H1 (cell line): ENCODE measurements around the gene DDAH2. TPM values are rescaled to one million over a fixed set of nuclear protein-coding genes. Genes with fewer than 3 reads are reported as not detected.

Source experiments
- CTCF ChIA-PET: fragments of 300-600 bp; sonication (Branson Sonifier 250); formaldehyde crosslinking; loops from one replicate; lab custom pipeline; 2021; ENCODE audit not compliant: partially characterized antibody; lab: Charles Lee
- POLR2A ChIA-PET: fragments of 300-600 bp; sonication (Branson Sonifier 250); formaldehyde crosslinking; loops from one replicate; lab custom pipeline; 2021; ENCODE audit warnings: inconsistent platforms; ENCODE audit not compliant: partially characterized antibody; lab: Charles Lee
- DNase-seq, 2 experiments: peaks; one replicate each; pipeline versions ENCODE4 v3.0.0 to v3.0.0-alpha.2; 2010 to 2022; ENCODE audit warnings: low spot score in 2 of 2, low read depth in 1 of 2, mixed read lengths in 1 of 2
- FAIRE-seq: peaks from 2 replicates; lab custom pipeline; 2011; peaks lifted over from hg19 to GRCh38; lab: Jason Lieb, UNC
- H2AFZ ChIP-seq: 2 replicates; pipeline ENCODE4 v1.8.1; 2012; ENCODE audit warnings: low read length, inconsistent platforms
- H2AK5ac ChIP-seq: 2 replicates; pipeline ENCODE4 v1.6.1; 2013; ENCODE audit warnings: low read depth, low read length
- H2BK120ac ChIP-seq: replicated peaks from 2 replicates; pipeline ENCODE3; 2013; ENCODE audit warnings: low read depth, low read length, inconsistent platforms
- H2BK12ac ChIP-seq: 2 replicates; pipeline ENCODE4 v1.6.1; 2013; ENCODE audit warnings: low read depth, low read length
- H2BK15ac ChIP-seq: 2 replicates; pipeline ENCODE4 v1.6.1; 2013; ENCODE audit warnings: low read length
- H2BK20ac ChIP-seq: 2 replicates; pipeline ENCODE4 v1.6.1; 2013; ENCODE audit warnings: low read length
- H2BK5ac ChIP-seq: 2 replicates; pipeline ENCODE4 v1.6.1; 2013; ENCODE audit warnings: low read depth, low read length
- H3K14ac ChIP-seq: 2 replicates; pipeline ENCODE4 v1.6.1; 2013; ENCODE audit warnings: inconsistent platforms; ENCODE audit not compliant: insufficient read length
- H3K18ac ChIP-seq: 2 replicates; pipeline ENCODE4 v1.6.1; 2013; ENCODE audit warnings: low read length; ENCODE audit errors: extremely low read depth
- H3K23ac ChIP-seq: 2 replicates; pipeline ENCODE4 v1.6.1; 2013; ENCODE audit warnings: inconsistent platforms; ENCODE audit not compliant: insufficient read length
- H3K23me2 ChIP-seq: 2 replicates; pipeline ENCODE4 v1.6.1; 2013; ENCODE audit warnings: low read depth, low read length
- H3K27ac ChIP-seq: 2 replicates; pipeline ENCODE4 v1.6.1; 2011; ENCODE audit warnings: low read depth, low read length, inconsistent platforms
- H3K27me3 ChIP-seq, 4 experiments: replicated peaks in 1 of 4; 1 replicate in 1 of 4; 2 replicates in 3 of 4; pipeline versions ENCODE4 v1.6.1 to v1.8.1; 2011 to 2013; ENCODE audit warnings: low read length in 3 of 4, mild to moderate bottlenecking in 3 of 4, inconsistent platforms in 2 of 4, mixed read lengths in 2 of 4, moderate library complexity in 1 of 4; ENCODE audit not compliant: control insufficient read depth in 3 of 4, insufficient read depth in 3 of 4; ENCODE audit errors: extremely low read depth in 1 of 4
- H3K36me3 ChIP-seq, 4 experiments: 2 replicates each; pipeline versions ENCODE4 v1.6.1 to v1.8.1; 2011 to 2013; ENCODE audit warnings: mild to moderate bottlenecking in 4 of 4, low read length in 3 of 4, moderate library complexity in 2 of 4, control low read depth in 1 of 4, inconsistent platforms in 1 of 4; ENCODE audit not compliant: insufficient read depth in 4 of 4, control insufficient read depth in 2 of 4
- H3K4ac ChIP-seq: replicated peaks from 2 replicates; pipeline ENCODE3; 2013; ENCODE audit warnings: low read length, low read depth, mixed read lengths, inconsistent platforms; ENCODE audit not compliant: insufficient read length
- H3K4me1 ChIP-seq, 4 experiments: replicated peaks in 1 of 4; 1 replicate in 1 of 4; 2 replicates in 3 of 4; pipeline versions ENCODE4 v1.6.1 to v1.8.1; 2011 to 2013; ENCODE audit warnings: low read length in 3 of 4, inconsistent platforms in 2 of 4, mixed read lengths in 1 of 4; ENCODE audit not compliant: insufficient read depth in 4 of 4, control insufficient read depth in 3 of 4
- H3K4me2 ChIP-seq, 2 experiments: 2 replicates each; pipeline versions ENCODE4 v1.6.1 to v1.8.1; 2011 to 2013; ENCODE audit warnings: low read depth in 2 of 2, low read length in 2 of 2, control low read depth in 1 of 2, inconsistent platforms in 1 of 2, mild to moderate bottlenecking in 1 of 2; ENCODE audit not compliant: insufficient read depth in 1 of 2
- H3K4me3 ChIP-seq, 4 experiments: fragments of 200-600, 300-600 bp in 1 of 4; sonication (generic), shearing (Covaris generic), sonication (Bioruptor Twin) in 1 of 4; 2 replicates each; pipeline versions ENCODE4 v1.5.1 to v1.8.1; 2011 to 2016; ENCODE audit warnings: low read length in 4 of 4, low read depth in 3 of 4, control low read depth in 2 of 4, inconsistent platforms in 2 of 4, mild to moderate bottlenecking in 2 of 4, mixed read lengths in 1 of 4, moderate library complexity in 1 of 4; ENCODE audit not compliant: insufficient read depth in 2 of 4; ENCODE audit errors: extremely low read depth in 1 of 4
- H3K56ac ChIP-seq: replicated peaks from 2 replicates; pipeline ENCODE3; 2013; ENCODE audit warnings: low read depth, mild to moderate bottlenecking, mixed read lengths, low read length, inconsistent platforms; ENCODE audit not compliant: insufficient read length
- H3K79me1 ChIP-seq: 2 replicates; pipeline ENCODE4 v1.6.1; 2013; ENCODE audit warnings: low read depth, low read length, control low read depth
- H3K79me2 ChIP-seq, 2 experiments: 2 replicates each; pipeline versions ENCODE4 v1.6.1 to v1.8.1; 2012 to 2013; ENCODE audit warnings: low read length in 2 of 2, mild to moderate bottlenecking in 2 of 2, inconsistent platforms in 1 of 2; ENCODE audit not compliant: insufficient read depth in 2 of 2, control insufficient read depth in 1 of 2
- H3K9ac ChIP-seq, 4 experiments: replicated peaks in 1 of 4; 1 replicate in 1 of 4; 2 replicates in 3 of 4; pipeline versions ENCODE4 v1.6.1 to v1.8.1; 2011 to 2013; ENCODE audit warnings: low read depth in 3 of 4, low read length in 3 of 4, control low read depth in 2 of 4, mild to moderate bottlenecking in 2 of 4, moderate library complexity in 2 of 4, inconsistent platforms in 1 of 4; ENCODE audit errors: extremely low read depth in 1 of 4
- H3K9me3 ChIP-seq, 2 experiments: 2 replicates each; pipeline versions ENCODE4 v1.6.1 to v1.8.1; 2012 to 2013; ENCODE audit warnings: mild to moderate bottlenecking in 2 of 2, moderate library complexity in 2 of 2, control low read depth in 1 of 2, inconsistent platforms in 1 of 2, low read depth in 1 of 2, low read length in 1 of 2, mixed read lengths in 1 of 2; ENCODE audit not compliant: insufficient read depth in 2 of 2
- H4K20me1 ChIP-seq, 2 experiments: replicated peaks in 1 of 2; 2 replicates each; pipeline versions ENCODE3 to v1.8.1; 2011 to 2013; ENCODE audit warnings: inconsistent platforms in 2 of 2, low read length in 2 of 2, mild to moderate bottlenecking in 1 of 2; ENCODE audit not compliant: insufficient read depth in 2 of 2, control insufficient read depth in 1 of 2
- H4K5ac ChIP-seq: 2 replicates; pipeline ENCODE4 v1.6.1; 2013; ENCODE audit warnings: low read length, low read depth, mixed read lengths, inconsistent platforms; ENCODE audit not compliant: insufficient read length
- H4K8ac ChIP-seq: 2 replicates; pipeline ENCODE4 v1.8.0; 2013; ENCODE audit warnings: mild to moderate bottlenecking, moderate library complexity, low read length, inconsistent platforms; ENCODE audit not compliant: insufficient read depth; ENCODE audit errors: extremely low read depth
- H4K91ac ChIP-seq: replicated peaks from 2 replicates; pipeline ENCODE3; 2013; ENCODE audit warnings: low read length, mixed read lengths, inconsistent platforms; ENCODE audit not compliant: insufficient read length
- WGBS, 2 experiments: shearing (Covaris generic) in 1 of 2; methylation state at CpG; one replicate each; pipeline versions ENCODE4 v1.1.6 to v1.1.7; 2013 to 2015; ENCODE audit warnings: low lambda C conversion rate in 2 of 2, mixed read lengths in 2 of 2, inconsistent platforms in 1 of 2, low coverage in 1 of 2, missing lambda C conversion rate in 1 of 2; ENCODE audit not compliant: insufficient replicate concordance in 2 of 2, insufficient coverage in 1 of 2, insufficient read length in 1 of 2; ENCODE audit errors: extremely low coverage in 1 of 2, missing lambda C conversion rate in 1 of 2; 5-methylcytosine and 5-hydroxymethylcytosine counted together
- polyA plus RNA-seq, 7 experiments: library from polyadenylated mRNA; depleted of rRNA in 3 of 7; stranded (reverse) in 5 of 7; unstranded in 2 of 7; fragments of >200 nt in 5 of 7; fragments of 200-250 nt in 2 of 7; gene quantifications; 1 replicate in 5 of 7; 2 replicates in 1 of 7; 4 replicates in 1 of 7; pipeline versions ENCODE4 v1.2.1 to v1.2.3, GENCODE V29; 2011 to 2013; ENCODE audit warnings: missing spikeins in 2 of 7, mixed read lengths in 2 of 7
- total RNA-seq: library from RNA; stranded (reverse); fragmentation: NEBNext Ultra II Directional; extraction: Animal tissue kit (Norgen Biotek cat#: 25700); gene quantifications from 2 replicates; pipeline ENCODE4 v1.2.1, GENCODE V29; 2021
- TF ChIP-seq, protein P1 (sequence below): IDR thresholded peaks from 2 replicates; pipeline ENCODE4 v1.6.1; 2012; ENCODE audit warnings: inconsistent platforms

DDAH2 gene
- total and polyA plus RNA-seq, 2 of the 8 experiments (the other 6 are each of a cell fraction or from before 2014, with no cell fraction given): 53.3 to 73.5 TPM

GRCh38 chr6:31752739-31753319 lies 23.7 kb upstream of the DDAH2 start:
- no peak overlapping the region for H2BK120ac ChIP-seq
- TF ChIP-seq, protein P1, sequence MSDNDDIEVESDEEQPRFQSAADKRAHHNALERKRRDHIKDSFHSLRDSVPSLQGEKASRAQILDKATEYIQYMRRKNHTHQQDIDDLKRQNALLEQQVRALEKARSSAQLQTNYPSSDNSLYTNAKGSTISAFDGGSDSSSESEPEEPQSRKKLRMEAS: no peak
- TF ChIP-seq, all 59 proteins: peak for 0
- H3K23me2 ChIP-seq: no peaks in the 10 kb centered on the region
- no peak overlapping the region for H2BK15ac ChIP-seq
- H2BK12ac ChIP-seq: no peak overlapping the region
- WGBS, 2 experiments: 79% methylated on average over 8 of the region's 8 CpGs; no CpG with 5 or more reads in 1 of the 2 experiments
- H3K23ac ChIP-seq: no peak overlapping the region
- H3K27ac ChIP-seq: no peak overlapping the region
- H4K91ac ChIP-seq: no peak overlapping the region
- peaks cover 0 to 3% (median 0%) of the 10 kb centered on the region in 4 experiments; a peak in 1 of 8 replicates for H3K36me3 ChIP-seq
- no peak overlapping the region for H2BK20ac ChIP-seq
- no peak overlapping the region for H4K5ac ChIP-seq
- no peaks in the 10 kb centered on the region for H3K79me1 ChIP-seq
- no peaks in the 10 kb centered on the region for H3K79me2 ChIP-seq
- no peaks in the 10 kb centered on the region for H4K20me1 ChIP-seq
- CTCF ChIA-PET: interaction anchor here (0.5 to 4.2 kb wide), 9 partner anchors 13 to 709 kb away, joined by 3 to 25 read pairs (median 4); partner anchors contain the start of gene MSH5
- H3K56ac ChIP-seq: no peak overlapping the region
- H3K18ac ChIP-seq: no peak overlapping the region
- H3K4ac ChIP-seq: no peak overlapping the region
- POLR2A ChIA-PET: interaction anchor here (0.7 to 4.8 kb wide), 14 partner anchors 8 to 88 kb away, joined by 3 to 33 read pairs (median 4); partner anchors contain the start of genes CLIC1, GPANK1, LY6G6C and LY6G6F
- H3K9me3 ChIP-seq: no peaks in the 10 kb centered on the region
- no peaks in the 10 kb centered on the region for H3K4me1 ChIP-seq
- no peaks in the 10 kb centered on the region for H3K27me3 ChIP-seq
- DNase-seq (no peak), FAIRE-seq (no peak)
- H3K14ac ChIP-seq: no peak overlapping the region
- H3K4me2 ChIP-seq: no peak overlapping the region
- no peak overlapping the region for H2AFZ ChIP-seq
- H4K8ac ChIP-seq: no peak overlapping the region
- no peak overlapping the region for H3K4me3 ChIP-seq
- no peak overlapping the region for H2AK5ac ChIP-seq
- no peak overlapping the region for H3K9ac ChIP-seq
- H2BK5ac ChIP-seq: no peak overlapping the region
